HG03159 (cell line): Measurements from ENCODE around the gene MBNL1.
A peak's percentile ranks its signal among the peaks of the same experiment; 100 is the strongest.
"Not testable (repeated sequence)": the region's sequence is repeated elsewhere in the genome, so short reads cannot be mapped to it uniquely, and the experiment has no call there.

Source experiments
- ATAC-seq: cut with Tn5 transposase; IDR thresholded peaks from one replicate; pipeline ENCODE4 v1.9.1; 2021; ENCODE audit warnings: mild to moderate bottlenecking, moderate library complexity; ENCODE audit not compliant: unreplicated experiment

The MBNL1 gene

DNA sequence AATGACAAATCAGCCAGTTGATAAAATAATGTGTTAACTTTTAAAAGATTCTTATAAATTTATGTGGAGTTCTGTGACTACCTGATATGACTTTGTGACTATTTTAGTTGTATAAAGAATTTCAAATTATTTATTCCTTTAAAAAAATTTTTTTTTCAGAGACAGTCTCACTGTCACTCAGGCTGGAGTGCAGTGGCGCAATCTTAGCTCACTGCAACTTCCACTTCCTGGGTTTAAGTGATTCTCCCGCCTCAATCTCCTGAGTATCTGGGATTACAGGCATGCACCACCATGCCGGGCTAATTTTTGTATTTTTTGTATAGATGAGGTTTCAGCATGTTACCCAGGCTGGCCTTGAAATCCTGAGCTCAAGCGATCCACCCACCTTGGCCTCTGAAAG, 48.5 kb downstream of the MBNL1 start:
- no peak for ATAC-seq

DNA sequence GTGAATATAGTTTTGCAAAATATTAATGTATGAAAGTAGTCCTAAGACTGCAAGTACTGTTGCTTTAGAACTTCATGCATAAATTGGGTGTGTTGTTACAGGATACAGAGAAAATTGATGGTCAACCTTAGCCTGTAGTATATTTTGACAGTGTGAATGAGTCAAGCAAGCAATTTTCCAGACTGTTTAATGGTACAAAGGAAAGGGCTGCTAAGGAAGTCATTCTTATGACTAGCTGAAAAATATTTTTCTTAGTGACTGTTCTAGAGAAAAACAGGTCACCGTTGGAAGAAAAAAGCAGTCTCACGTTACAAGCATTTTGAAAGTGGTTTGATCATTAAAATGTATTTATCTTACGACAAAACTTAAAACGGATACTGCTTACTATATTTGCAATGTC, 49.2 kb downstream of the MBNL1 start:
- no peak for ATAC-seq

DNA sequence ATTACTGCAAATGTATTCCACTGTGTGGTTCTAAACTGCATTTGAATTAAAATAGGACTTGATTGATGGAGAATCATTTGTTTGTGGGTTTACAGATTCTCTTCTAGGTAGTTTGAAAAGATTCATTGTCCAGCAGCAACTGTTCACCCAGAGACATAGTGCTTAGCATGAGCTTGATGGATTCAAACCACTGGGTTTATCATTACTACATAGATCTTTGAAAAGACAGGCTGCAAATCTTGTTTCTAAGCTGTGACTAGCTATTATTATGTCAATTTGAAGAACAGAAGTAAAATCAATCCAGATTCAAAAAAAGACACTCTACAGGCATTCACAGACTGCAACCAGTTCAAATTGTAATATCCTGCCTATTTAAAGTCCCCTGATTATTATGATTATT, 49.8 kb downstream of the MBNL1 start:
- ATAC-seq, result no peak

DNA sequence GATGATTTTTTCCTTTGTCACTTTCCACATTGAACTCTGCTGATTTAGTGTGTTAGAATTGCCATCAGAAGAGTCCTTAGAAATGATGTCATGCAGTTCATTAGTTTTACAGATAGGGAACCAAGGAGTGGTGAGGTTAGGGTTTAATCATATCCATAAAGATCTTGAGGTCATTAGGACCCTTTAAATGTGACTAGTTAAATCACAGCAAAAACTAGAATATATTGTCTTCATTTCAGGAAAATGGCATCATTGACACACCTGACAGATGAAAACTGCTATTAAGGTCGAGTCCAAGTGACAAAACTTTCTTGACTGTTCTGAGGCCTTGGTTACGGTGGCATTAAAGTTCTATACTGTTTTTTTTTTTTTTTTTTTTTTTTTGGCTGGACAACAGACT, 50.5 kb downstream of the MBNL1 start:
- no peak for ATAC-seq

DNA sequence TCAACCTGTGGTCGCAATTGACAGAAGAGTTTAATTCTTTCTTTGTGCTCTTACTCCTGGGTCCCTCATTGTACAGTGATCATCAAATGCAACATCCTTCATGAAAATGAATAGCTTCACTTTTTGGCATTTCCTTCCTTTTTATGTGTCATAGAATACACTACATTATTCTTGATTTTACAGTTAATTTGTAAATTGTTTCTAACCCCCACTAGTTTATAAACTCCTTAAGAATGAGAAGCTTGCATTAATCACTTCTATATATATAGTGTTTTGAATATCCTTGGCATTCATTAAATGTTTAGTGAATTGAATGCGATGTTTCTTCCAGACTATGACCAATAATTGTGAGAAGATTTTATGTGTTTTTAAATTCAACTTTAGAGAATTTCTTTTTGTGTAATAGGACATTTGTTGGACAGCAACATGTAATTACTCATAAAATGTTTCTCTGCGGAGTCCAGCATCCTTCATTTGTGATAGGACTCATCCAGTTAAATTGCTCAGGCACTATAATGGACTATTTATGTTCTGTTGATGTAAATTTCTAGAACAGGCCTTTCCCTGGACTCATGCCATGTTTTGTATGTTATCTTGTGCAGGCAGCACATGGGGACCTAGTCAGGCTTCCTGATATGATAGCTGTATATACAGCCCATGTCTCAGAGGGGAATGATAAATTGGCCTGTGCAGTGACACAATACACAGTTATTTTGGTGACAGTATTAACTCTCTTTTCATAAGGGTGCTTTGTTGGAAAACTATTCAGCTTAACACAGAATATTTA, 51.3 kb downstream of the MBNL1 start:
- ATAC-seq, result no peak

DNA sequence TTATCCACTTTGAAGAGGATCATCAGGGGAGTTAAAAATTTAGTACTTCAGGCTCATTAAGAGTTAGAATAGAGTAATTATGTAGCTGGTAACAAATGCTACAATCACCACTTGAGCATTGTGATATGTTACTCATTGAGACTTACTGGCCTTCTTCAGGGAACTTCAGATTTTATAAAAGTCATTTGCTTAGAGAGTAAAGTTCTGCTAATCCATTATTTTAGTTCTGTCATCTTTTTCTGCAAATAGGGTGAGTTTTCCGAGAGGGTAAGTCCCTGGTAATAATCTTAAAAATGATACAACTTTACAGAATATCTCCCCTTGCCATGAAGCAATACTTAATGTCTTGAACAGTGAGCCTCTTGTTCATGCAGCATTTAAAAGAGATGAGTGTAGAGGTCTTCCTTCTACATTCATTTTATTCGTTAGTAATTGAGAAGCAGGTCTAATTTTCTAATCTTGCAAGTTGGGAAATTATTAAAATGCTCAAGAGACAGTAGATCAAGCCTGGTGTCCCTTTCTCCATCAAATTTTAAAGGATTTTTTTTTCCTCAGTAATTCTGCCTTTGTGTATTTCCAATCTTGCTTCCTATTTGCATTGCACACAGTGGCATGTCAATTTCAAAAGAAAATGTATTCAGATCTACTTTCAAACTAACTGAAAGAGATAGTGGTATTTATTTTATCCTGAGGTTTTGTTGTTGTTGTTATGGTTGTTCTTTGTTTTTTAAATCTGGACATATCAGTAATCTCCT, 52.6 kb downstream of the MBNL1 start:
- no peak for ATAC-seq

DNA sequence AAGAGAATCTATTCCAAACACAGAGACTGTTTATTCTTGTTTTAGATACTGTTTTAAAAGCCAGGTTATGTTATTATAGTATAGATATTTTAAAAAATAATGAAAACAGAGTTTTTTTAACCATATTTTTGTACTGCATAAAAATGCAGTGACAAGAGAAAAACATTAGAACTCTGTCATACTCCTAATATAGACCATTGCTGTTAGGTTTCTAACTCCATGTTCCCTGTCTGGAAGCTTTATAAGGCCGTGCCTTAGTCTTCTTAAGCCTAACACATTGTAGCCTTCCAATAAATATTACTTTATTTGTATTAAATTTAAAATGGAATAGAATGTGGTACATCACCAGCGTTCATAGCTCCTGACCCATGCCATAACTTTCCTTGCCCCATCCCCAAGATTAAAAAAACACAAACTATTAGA, 53.2 kb downstream of the MBNL1 start:
- ATAC-seq, result no peak

DNA sequence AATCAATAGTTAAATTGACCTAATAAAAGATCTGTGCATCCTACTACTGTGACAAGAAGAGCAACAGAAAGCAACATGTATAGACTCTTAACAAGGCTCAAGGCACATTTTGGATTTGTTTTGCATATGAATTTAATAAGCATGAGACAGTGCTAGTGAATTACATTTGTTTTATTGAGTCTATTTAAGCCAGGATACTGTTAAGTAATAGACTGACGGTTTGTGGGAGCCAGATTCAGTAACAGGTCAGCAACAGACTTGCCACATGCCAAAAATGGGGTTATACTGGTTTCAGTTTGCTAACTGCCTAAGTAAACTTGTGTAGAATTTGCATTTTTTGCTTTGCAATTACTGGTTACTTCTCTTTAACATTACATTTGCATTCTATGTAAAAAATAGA, 54.0 kb downstream of the MBNL1 start:
- ATAC-seq, result peak; percentile 56

DNA sequence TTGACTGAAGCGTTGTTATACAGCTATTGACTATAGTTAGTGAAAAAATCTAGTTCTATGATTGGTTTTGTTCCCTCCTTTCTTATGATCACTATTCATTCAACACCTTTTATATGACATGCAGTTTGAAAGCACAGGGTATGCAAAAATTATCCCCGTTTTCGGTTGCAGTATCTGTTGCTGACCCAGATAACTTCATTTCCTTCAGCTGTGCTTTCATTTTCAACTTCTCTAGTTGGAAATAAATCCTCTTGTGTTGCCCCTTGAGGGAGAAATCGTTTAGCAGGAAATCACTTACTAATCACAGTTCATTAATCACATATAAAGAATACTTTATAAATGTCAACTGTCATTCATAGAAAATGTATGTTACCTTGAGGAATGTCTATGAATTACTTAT, 55.1 kb downstream of the MBNL1 start:
- peak; percentile 84 for ATAC-seq

DNA sequence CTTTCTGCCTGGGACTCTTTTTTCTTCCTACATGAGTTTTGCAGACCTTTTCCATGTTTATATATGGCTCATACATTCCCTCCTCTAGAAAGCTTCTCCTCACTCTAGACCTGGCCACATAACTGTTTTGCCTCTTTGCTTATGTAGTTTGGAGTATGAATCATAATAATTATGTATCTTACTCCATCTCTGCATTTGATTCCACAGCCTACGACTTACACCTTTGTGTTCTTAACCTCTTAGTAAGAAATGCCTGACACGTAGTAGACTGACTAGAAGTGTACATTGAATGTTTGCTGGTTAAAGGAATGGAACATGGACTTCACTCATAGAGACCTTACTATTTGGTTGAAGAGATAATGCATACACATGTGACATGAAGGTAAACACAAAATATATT, 56.4 kb downstream of the MBNL1 start:
- no peak for ATAC-seq

DNA sequence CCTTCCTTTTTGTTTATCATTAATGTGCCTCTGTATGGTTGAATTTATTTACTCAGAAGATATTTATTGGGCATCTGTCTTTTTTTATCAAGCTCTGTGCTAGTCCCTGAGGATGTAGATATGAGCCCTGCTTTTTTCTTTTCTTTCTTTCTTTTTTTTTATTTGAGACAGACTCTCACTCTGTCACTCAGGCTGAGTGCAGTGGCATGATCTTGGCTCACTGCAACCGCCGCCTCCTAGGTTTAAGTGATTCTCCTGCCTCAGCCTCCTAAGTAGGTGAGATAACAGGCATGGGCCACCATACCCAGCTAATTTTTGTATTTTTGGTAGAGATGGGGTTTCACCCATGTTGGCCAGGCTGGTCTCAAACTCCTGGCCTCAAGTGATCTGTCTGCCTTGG, 58.5 kb downstream of the MBNL1 start:
- no peak for ATAC-seq

DNA sequence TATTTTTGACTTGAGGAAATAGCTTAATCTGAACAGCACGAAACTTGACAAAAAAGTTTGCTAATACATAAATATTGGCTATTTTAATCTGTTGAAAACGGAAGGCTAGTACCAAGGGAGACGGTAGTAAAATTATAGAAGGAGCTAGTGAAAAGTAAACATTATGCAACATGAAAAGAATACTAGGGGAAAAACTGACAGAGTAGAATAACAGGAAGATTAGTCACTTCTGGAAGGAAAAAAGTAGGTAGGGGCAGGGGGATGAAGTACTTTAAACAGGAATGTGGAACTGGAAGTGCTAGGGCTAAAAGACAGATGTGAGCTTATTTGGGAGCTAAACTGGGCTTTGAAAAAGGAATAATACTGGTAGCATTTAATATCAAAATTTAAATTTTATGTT, 60.1 kb downstream of the MBNL1 start:
- ATAC-seq, result no peak

DNA sequence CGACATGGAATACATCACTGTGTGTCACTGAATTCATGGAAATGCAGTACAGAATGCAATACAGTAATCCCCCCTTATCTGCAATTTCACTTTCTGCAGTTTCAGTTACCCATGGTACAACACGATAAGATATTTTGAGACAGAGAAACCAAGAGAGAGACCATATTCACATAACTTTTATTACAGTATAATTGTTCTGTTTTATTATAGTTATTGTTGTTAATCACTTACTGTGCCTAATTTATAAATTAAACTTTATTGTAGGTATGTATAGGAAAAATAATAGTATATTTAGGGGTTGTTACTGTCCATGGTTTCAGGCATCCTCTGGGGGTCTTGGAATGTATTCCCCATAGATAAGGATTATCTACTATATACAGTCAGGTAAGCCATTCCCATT, 61.8 kb downstream of the MBNL1 start:
- no peak for ATAC-seq

DNA sequence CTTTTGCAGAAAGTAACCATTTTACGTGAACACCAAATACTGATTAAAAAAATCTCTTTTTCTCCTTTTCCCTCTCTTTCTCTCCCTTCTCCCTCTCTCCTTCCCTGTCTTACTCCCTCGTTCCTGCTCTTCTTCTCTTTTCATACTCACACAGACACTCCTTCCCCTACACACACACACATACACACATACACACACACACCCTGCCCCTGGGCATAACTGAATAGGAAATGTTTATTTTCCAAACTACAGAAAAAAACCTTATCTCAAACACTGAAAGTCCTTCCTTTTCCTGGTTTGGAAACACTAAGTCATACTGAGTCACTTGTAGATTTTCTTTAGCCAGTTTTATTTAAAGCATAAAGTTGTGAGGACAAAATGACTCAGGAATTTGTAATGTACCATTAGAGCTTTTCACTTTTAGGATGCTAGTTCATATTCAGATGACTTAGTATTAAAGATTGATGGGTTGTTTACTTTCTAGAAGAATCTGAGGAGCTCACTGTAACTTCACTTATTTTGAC, 62.4 kb downstream of the MBNL1 start:
- ATAC-seq, result no peak

DNA sequence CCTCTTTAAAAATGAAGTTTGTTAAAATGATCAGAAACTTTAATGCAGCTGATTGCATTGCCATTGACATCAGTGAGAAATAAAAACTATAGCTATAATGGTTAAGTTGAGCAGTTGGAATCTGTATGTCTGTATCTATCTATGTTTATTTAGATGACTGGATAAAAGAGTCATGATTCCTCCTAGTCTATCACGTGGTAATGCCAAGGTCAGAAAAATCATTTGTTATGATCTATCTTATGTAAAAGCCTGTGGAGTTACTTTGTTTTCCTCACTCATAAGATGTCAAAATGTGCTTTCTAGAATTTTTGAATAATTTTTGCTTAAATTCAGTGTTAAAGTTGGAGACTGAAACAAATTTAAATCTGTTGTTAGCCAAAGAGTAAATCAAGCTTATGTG, 63.3 kb downstream of the MBNL1 start:
- ATAC-seq, result no peak

DNA sequence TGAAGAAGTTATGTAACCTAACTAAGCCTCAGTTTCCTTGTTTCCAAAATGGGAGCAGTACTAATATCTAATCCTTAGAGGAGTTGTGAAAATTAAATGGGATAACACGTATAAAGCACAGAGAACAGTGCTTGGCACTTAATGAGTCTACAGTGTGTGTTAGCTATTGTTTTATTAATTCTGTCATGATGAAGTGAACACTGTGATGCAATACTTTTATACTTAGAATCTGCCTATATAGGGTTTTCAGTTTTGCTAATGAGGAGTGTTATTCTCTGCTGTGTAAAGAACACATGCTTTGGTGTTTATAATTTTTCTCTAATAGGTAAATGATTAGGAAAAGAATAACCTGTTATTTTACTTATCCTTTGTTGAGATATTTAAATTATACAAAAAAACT, 65.2 kb downstream of the MBNL1 start:
- ATAC-seq, result no peak

DNA sequence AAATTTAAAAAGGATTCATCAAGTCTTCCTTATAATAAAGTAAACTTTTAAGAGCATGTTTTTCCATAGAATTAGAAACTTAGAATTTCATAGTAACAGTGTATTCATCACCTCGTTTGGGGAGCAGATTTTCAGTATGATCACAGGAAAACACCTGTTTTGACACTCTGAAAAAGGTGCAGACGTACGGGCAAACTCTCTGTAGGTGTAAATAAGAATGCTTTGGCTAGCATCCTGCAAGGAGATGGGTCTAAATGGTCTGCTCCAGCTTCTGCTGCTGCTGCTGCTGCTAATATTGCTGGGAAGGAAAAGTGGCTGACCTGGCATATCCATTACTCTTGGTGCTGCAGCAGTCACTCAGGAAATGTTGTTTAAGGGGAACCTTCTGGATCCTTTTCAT, 66.0 kb downstream of the MBNL1 start:
- no peak for ATAC-seq

DNA sequence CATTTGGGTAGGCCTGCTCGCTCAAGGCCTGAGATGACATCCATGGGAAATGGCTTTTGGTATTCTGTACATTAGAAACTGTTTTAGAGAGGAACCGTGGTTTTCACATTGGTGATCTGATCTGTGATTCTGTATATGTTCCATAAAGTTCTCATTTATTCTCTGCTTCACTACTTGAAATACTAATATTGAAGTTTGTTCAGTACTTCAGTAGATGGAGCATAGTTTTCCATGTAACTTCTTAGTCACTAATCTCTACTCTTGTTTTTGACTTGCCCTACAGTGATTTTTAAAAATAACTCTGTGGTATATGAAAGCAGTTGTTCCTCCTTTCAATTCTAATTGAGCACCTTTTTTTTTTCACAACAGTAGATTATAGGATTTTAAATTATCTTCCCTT, 66.5 kb downstream of the MBNL1 start:
- ATAC-seq, result no peak

DNA sequence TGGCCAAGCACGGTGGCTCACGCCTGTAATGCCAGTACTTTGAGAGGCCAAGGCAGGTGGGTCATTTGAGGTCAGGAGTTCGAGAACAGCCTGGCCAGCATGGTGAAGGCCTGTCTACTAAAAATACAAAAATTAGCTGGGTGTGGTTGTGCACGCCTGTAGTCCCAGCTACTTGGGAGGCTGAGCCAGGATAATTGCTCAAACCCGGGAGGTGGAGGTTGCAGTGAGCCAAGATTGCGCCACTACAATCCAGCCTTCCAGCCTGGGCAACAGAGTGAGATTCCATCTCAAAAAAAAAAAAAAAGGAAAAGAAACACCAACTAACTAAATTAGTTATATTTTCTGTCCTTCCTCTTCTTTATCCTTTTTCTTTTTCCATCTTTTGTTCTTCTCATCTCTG, 68.6 kb downstream of the MBNL1 start:
- ATAC-seq, result not testable (repeated sequence)

DNA sequence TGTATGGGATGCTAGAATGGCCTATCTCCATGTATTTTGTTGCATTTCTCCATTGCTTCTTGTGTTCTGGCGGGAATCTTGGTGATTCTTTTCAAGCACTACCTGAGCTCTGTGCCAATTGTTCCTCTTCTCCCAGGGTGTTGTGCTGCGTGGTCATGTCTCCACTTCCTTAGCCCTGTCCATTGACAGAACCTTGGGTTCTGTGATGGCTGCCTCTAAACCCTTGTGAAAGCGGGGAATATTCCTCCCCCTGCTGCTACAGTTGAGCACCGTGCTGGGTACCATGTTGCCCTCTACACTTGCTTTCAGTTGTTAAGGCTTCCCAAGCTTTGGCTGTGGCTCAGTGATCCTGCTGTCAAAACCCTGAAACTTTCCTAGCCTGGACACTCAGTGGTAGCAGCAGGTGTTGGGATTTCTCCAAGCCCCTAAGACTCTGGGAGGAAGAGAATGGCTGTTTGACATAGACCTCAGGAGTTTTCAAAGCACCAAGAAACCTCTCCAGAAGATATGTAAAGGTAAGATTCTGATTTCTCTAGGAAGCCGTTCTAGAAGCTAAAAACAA, 69.5 kb downstream of the MBNL1 start:
- ATAC-seq, result no peak

DNA sequence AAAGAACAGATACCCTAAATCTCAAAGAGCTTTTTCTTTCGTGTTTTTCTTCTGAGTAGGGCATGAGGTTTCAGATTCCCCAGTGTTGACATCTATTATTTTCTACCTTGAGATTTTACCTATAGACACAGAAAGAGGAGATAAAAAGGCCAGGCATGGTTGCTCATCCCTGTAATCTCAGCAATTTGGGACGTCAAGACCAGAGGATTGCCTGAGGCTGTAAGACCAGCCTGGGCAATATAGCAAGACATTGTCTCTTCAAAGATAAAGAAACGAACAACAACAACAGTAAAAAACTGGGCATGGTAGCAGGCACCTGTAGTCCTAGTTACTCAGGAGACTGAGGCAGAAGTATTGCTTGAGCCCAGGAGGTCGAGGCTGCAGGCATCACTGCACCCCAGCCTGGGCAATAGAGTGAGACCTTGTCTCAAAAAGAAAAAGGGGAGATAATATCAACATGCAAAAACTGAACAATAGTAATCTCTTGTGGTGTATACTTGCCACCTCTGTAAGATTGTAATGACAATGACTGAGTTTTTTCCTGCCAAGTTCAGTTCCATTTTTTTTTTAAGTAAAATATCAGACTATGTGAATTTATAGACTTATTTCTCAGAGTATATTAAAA, 71.3 kb downstream of the MBNL1 start:
- ATAC-seq, result no peak

DNA sequence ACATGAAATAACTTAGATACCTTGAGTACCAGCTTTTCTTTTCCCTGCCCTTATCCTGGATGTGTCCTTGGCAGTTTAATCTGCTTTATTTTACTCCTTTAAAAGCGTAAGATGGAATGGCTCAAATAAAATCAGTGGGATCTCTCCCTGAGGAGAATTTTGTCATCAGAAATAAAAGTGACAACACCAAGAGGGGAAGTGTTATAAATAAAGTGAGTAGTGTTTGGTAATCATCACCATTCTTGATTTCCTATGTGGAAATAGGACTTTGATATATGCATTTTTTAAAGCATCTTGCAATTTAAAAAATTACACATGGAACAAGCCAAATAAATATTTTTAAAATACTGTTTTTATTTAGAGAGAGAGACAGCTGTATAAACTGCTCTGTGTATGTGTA, 76.5 kb downstream of the MBNL1 start:
- ATAC-seq, result no peak
